ENCODE measurements around the gene EDEM2. TPM values are rescaled to one million over a fixed set of nuclear protein-coding genes. Genes with fewer than 3 reads are reported as not detected.

Gene EDEM2
- polyA plus RNA-seq, 2 of the 4 experiments (the other 2 are of a cell fraction): 41.6 to 51.2 TPM

DNA sequence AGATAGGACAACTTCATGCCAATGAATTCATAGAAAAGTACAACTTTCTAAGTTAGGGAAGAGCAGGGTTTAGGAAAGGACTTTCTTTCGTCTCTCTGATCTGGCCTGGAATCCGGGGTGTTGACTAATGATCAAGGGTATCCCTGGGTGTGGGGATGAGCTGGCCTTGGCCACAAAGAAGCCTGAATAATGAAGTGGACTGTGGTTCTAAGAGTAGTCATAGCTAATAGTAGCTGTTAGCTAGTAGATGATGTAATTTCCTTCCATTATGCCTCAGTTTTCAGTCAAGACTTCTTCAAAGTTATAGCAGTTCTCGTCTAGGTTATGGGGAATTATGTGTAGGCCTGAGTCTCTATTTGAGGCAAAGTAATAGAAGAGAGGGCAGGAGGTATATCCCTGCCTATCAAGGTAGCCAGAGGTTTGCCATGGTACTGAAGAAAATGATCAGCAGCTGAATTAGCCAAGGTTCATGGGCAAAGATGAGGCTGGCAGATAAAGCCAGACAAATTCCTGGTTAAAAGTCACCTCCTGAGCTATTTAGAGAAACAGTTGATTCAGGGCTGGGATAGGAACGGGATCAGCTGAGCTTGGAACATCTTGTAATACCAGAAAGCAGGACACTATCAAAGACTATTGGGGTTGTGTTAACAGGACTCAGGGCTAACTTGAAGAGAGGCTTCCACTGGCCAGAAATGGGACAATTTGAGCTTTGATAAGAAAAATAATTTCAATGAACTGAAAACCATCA, 35.8 kb downstream of the EDEM2 start:
- ATAC-seq: no peak
- 76% methylated on average over 4 of the region's 4 CpGs for WGBS (ENCODE audit: missing lambda C conversion rate)
- no peak overlapping the region for H3K4me2 ChIP-seq
- peaks cover 5% of the 10 kb centered on the region; the same call in 1 of the 3 replicates for H3K4me1 ChIP-seq
- no peak overlapping the region for H3K4me3 ChIP-seq
- ChIA-PET POLR2A (interaction anchor here (0.5 to 1.1 kb wide), 2 partner anchors 15 to 152 kb away, joined by 3 to 4 read pairs; no protein-coding TSS in a partner anchor), CTCF (interaction anchor here (0.6 to 6.0 kb wide), 7 partner anchors 15 to 238 kb away, joined by 3 to 41 read pairs (median 4); partner anchors contain the start of gene EDEM2)
- H3K9me3 ChIP-seq: no peaks in the 10 kb centered on the region
- FAIRE-seq: no peak
- peak overlapping the region in 1 of 2 experiments; percentile 47; a peak in 3 of 6 replicates for H3K27ac ChIP-seq
- TF ChIP-seq, protein P1, sequence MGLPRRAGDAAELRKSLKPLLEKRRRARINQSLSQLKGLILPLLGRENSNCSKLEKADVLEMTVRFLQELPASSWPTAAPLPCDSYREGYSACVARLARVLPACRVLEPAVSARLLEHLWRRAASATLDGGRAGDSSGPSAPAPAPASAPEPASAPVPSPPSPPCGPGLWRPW (IDR thresholded peaks at IDR 0.05): no peak
- TF ChIP-seq CBX2 (IDR thresholded peaks at IDR 0.05; ENCODE audit: borderline replicate concordance, low read depth): no peak
- TF ChIP-seq, protein P2, sequence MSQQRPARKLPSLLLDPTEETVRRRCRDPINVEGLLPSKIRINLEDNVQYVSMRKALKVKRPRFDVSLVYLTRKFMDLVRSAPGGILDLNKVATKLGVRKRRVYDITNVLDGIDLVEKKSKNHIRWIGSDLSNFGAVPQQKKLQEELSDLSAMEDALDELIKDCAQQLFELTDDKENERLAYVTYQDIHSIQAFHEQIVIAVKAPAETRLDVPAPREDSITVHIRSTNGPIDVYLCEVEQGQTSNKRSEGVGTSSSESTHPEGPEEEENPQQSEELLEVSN (IDR thresholded peaks at IDR 0.05; ENCODE audit: borderline replicate concordance, low read depth): no peak
- no peak for TF ChIP-seq FOSL2 (IDR thresholded peaks at IDR 0.05)
- no peak for TF ChIP-seq FOSL2 (CRISPR knock-in tag; IDR thresholded peaks at IDR 0.05)
- TF ChIP-seq FOSB (CRISPR knock-in tag; IDR thresholded peaks at IDR 0.05): no peak
- TF ChIP-seq RARB (CRISPR knock-in tag; IDR thresholded peaks at IDR 0.05): no peak
- no peak for DNase-seq (ENCODE audit: low read depth in 1 of 2, low spot score in 1 of 2)

DNA sequence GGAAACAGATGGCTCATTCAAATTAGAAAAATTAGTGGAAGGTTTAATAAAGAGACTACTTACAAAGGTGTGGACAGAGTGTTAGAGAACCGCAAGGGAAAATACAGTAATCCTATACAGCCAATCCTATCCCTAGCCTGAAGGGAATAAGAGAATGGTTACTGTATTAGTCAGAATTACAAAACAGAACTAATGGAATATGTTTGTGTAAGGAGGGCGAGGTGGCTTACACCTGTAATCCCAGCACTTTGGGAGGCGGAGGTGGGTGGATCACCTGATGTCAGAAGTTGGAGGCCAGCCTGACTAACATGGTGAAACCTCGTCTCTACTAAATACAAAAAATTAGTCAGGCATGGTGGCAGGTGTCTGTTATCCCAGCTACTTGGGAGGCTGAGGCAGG, 38.2 kb downstream of the EDEM2 start:
- H3K27ac ChIP-seq: no peak overlapping the region
- TF ChIP-seq RCOR1 (IDR thresholded peaks at IDR 0.05; ENCODE audit: low read depth, low read length) (no peak), FOXS1 (CRISPR knock-in tag; IDR thresholded peaks at IDR 0.05) (no peak), JUN (IDR thresholded peaks at IDR 0.05) (no peak), KDM1A (IDR thresholded peaks at IDR 0.05; ENCODE audit: low read depth) (no peak), PHF8 (IDR thresholded peaks at IDR 0.05; ENCODE audit: borderline replicate concordance, low read depth) (no peak), CHD4 (IDR thresholded peaks at IDR 0.05; ENCODE audit: borderline replicate concordance) (no peak), CBX2 (IDR thresholded peaks at IDR 0.05; ENCODE audit: borderline replicate concordance, low read depth) (no peak), ZSCAN20 (CRISPR knock-in tag; IDR thresholded peaks at IDR 0.05) (no peak), RARB (CRISPR knock-in tag; IDR thresholded peaks at IDR 0.05) (no peak), MAZ (IDR thresholded peaks at IDR 0.05; ENCODE audit: borderline replicate concordance, low read depth, low read length) (no peak), BHLHE40 (IDR thresholded peaks at IDR 0.05; ENCODE audit: low read depth, low read length) (no peak), MAFK (IDR thresholded peaks at IDR 0.05; ENCODE audit: partially characterized antibody) (no peak), RAD21 (conservative IDR thresholded peaks at IDR 0.05 in 1 of 2, IDR thresholded peaks at IDR 0.05 in 1 of 2) (no peak), EHMT2 (IDR thresholded peaks at IDR 0.05; ENCODE audit: low read depth) (no peak), GATA3 (IDR thresholded peaks at IDR 0.05; ENCODE audit: borderline replicate concordance) (no peak), NPAS2 (CRISPR knock-in tag; IDR thresholded peaks at IDR 0.05; ENCODE audit: borderline replicate concordance) (no peak), FOSB (CRISPR knock-in tag; IDR thresholded peaks at IDR 0.05) (no peak)
- TF ChIP-seq, protein P3, sequence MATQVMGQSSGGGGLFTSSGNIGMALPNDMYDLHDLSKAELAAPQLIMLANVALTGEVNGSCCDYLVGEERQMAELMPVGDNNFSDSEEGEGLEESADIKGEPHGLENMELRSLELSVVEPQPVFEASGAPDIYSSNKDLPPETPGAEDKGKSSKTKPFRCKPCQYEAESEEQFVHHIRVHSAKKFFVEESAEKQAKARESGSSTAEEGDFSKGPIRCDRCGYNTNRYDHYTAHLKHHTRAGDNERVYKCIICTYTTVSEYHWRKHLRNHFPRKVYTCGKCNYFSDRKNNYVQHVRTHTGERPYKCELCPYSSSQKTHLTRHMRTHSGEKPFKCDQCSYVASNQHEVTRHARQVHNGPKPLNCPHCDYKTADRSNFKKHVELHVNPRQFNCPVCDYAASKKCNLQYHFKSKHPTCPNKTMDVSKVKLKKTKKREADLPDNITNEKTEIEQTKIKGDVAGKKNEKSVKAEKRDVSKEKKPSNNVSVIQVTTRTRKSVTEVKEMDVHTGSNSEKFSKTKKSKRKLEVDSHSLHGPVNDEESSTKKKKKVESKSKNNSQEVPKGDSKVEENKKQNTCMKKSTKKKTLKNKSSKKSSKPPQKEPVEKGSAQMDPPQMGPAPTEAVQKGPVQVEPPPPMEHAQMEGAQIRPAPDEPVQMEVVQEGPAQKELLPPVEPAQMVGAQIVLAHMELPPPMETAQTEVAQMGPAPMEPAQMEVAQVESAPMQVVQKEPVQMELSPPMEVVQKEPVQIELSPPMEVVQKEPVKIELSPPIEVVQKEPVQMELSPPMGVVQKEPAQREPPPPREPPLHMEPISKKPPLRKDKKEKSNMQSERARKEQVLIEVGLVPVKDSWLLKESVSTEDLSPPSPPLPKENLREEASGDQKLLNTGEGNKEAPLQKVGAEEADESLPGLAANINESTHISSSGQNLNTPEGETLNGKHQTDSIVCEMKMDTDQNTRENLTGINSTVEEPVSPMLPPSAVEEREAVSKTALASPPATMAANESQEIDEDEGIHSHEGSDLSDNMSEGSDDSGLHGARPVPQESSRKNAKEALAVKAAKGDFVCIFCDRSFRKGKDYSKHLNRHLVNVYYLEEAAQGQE (IDR thresholded peaks at IDR 0.05): no peak
- TF ChIP-seq, protein P4, sequence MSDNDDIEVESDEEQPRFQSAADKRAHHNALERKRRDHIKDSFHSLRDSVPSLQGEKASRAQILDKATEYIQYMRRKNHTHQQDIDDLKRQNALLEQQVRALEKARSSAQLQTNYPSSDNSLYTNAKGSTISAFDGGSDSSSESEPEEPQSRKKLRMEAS (IDR thresholded peaks at IDR 0.05): no peak
- TF ChIP-seq, protein P1 (IDR thresholded peaks at IDR 0.05): no peak
- CTCF ChIA-PET: interaction anchor here (0.7 to 6.0 kb wide), 4 partner anchors 13 to 274 kb away, joined by 3 to 41 read pairs (median 3); no protein-coding TSS in a partner anchor
- no peak overlapping the region for H3K4me2 ChIP-seq
- FAIRE-seq (no peak), DNase-seq (ENCODE audit: low read depth in 1 of 2, low spot score in 1 of 2) (no peak), ATAC-seq (no peak)
- 80% methylated on average over 4 of the region's 4 CpGs for WGBS (ENCODE audit: missing lambda C conversion rate)
- H3K4me1 ChIP-seq: peaks cover 5% of the 10 kb centered on the region; the same call in 1 of the 3 replicates
- POLR2A ChIA-PET: no interaction called here
- no peaks in the 10 kb centered on the region for H3K9me3 ChIP-seq
- H3K4me3 ChIP-seq: no peak overlapping the region
